NCI-H748 (cell line): ENCODE data around the gene DGKD.

Source experiments
- DNase-seq: peaks from one replicate; lab custom pipeline; 2025; ENCODE audit not compliant: unreplicated experiment; lab: John Stamatoyannopoulos, UW

DGKD gene

GRCh38 chr2:233424154-233424951 lies 70.1 kb downstream of the DGKD start:
- no peak for DNase-seq

GRCh38 chr2:233426619-233427342 lies 72.5 kb downstream of the DGKD start:
- DNase-seq, result no peak

- no peak for DNase-seq
Measured at GRCh38 chr2:233428008-233428407, 73.7 kb downstream of the DGKD start.

- DNase-seq, result no peak
Measured at GRCh38 chr2:233428438-233428837, 74.1 kb downstream of the DGKD start.

- no peak for DNase-seq
Measured at GRCh38 chr2:233429175-233429897, 75.0 kb downstream of the DGKD start.

GRCh38 chr2:233430081-233430480 lies 75.8 kb downstream of the DGKD start:
- DNase-seq, result no peak

- DNase-seq, result no peak
Measured at GRCh38 chr2:233430651-233431050, 76.4 kb downstream of the DGKD start.

GRCh38 chr2:233433029-233433428 lies 78.7 kb downstream of the DGKD start:
- DNase-seq, result no peak

- DNase-seq, result no peak
Measured at GRCh38 chr2:233433794-233434193, 79.5 kb downstream of the DGKD start.

GRCh38 chr2:233434666-233435330 lies 80.5 kb downstream of the DGKD start:
- no peak for DNase-seq

GRCh38 chr2:233435436-233436190 lies 81.3 kb downstream of the DGKD start:
- DNase-seq, result no peak

- DNase-seq, result no peak
Measured at GRCh38 chr2:233436191-233436581, 81.9 kb downstream of the DGKD start.

GRCh38 chr2:233436691-233437438 lies 82.6 kb downstream of the DGKD start:
- DNase-seq, result no peak

GRCh38 chr2:233437439-233437955 lies 83.2 kb downstream of the DGKD start:
- DNase-seq, result no peak

- DNase-seq, result no peak
Measured at GRCh38 chr2:233438573-233439147, 84.4 kb downstream of the DGKD start.

- DNase-seq, result no peak
Measured at GRCh38 chr2:233439191-233439590, 84.9 kb downstream of the DGKD start.

- no peak for DNase-seq
Measured at GRCh38 chr2:233440314-233440713, 86.0 kb downstream of the DGKD start.

- DNase-seq, result no peak
Measured at GRCh38 chr2:233440714-233441113, 86.4 kb downstream of the DGKD start.
